Aorta (tissue), 5 donors: ENCODE results near the gene SLC38A2. TPM values are rescaled to one million over a fixed set of nuclear protein-coding genes. Genes with fewer than 3 reads are reported as not detected.
"Not testable (repeated sequence)": the region's sequence is repeated elsewhere in the genome, so short reads cannot be mapped to it uniquely, and the experiment has no call there.

Source experiments
- ATAC-seq: fragments of 200-7000 bp; cut with Tn5 transposase; one replicate; pipeline ENCODE4 v1.9.1; 2022; ENCODE audit warnings: moderate library complexity; ENCODE audit not compliant: low FRiP score
- DNase-seq, 2 donors: peaks; one replicate each; pipeline ENCODE4 v3.0.0-alpha.2; 2020
- H3K27ac ChIP-seq, 2 donors: one replicate each; pipeline ENCODE4 v1.5.1; 2013; ENCODE audit warnings: low read length in 2 of 2, mild to moderate bottlenecking in 2 of 2, moderate library complexity in 2 of 2, control low read depth in 1 of 2, inconsistent platforms in 1 of 2, low read depth in 1 of 2
- H3K27me3 ChIP-seq, 2 donors: one replicate each; pipeline ENCODE4 v1.6.1; 2013; ENCODE audit warnings: control low read depth in 1 of 2, low read length in 1 of 2, mild to moderate bottlenecking in 1 of 2, moderate library complexity in 1 of 2; ENCODE audit not compliant: insufficient read depth in 2 of 2, control insufficient read depth in 1 of 2
- H3K36me3 ChIP-seq, 2 donors: one replicate each; pipeline ENCODE4 v1.6.1; 2013; ENCODE audit warnings: control low read depth in 1 of 2, low read length in 1 of 2, mild to moderate bottlenecking in 1 of 2; ENCODE audit not compliant: insufficient read depth in 2 of 2, control insufficient read depth in 1 of 2
- H3K4me1 ChIP-seq, 2 donors: one replicate each; pipeline ENCODE4 v1.6.1; 2013; ENCODE audit warnings: low read length in 2 of 2, control low read depth in 1 of 2, mild to moderate bottlenecking in 1 of 2, moderate library complexity in 1 of 2; ENCODE audit not compliant: insufficient read depth in 2 of 2, control insufficient read depth in 1 of 2
- H3K4me3 ChIP-seq, 2 donors: one replicate each; pipeline ENCODE4 v1.5.1; 2013; ENCODE audit warnings: low read length in 2 of 2, control low read depth in 1 of 2, mild to moderate bottlenecking in 1 of 2
- H3K9me3 ChIP-seq: one replicate; pipeline ENCODE4 v1.6.1; 2013; ENCODE audit warnings: mild to moderate bottlenecking, low read length; ENCODE audit not compliant: control insufficient read depth
- WGBS, 2 donors: extraction: QIAGEN DNeasy Blood & Tissue Kit; methylation state at CpG; one replicate each; pipeline ENCODE4 v1.1.7; 2013; 5-methylcytosine and 5-hydroxymethylcytosine counted together
- intact Hi-C, 2 donors: fragments of 100-400 bp; cut with DNase I; formaldehyde crosslinking; loops; one replicate each; pipeline versions ENCODE4 v1.14.2 to v1.15.0; 2022
- polyA plus RNA-seq, 2 donors: library from polyadenylated mRNA; stranded (reverse); fragments of 200-250 nt; gene quantifications; one replicate each; pipeline ENCODE4 v1.2.3, GENCODE V29; 2013
- total RNA-seq, 2 donors: library from RNA; stranded (reverse); fragmentation: NEBNext Ultra II Directional; extraction: Animal tissue kit (Norgen Biotek cat#: 25700); gene quantifications; one replicate each; pipeline ENCODE4 v1.2.1, GENCODE V29; 2021
- donor health status: healthy with polysubstance abuse.
- donor health status: Bipolar disorder and iron deficiency.
- donor health status: DM: no; HTN: no; CAD: no.
- donor health status: DM: no; HTN: no; CAD: no.
- donor health status: DM: yes; HTN: yes; CAD: no.

The SLC38A2 gene
- total and polyA plus RNA-seq, 4 donors: 46.0 to 405 (median 268) TPM

DNA sequence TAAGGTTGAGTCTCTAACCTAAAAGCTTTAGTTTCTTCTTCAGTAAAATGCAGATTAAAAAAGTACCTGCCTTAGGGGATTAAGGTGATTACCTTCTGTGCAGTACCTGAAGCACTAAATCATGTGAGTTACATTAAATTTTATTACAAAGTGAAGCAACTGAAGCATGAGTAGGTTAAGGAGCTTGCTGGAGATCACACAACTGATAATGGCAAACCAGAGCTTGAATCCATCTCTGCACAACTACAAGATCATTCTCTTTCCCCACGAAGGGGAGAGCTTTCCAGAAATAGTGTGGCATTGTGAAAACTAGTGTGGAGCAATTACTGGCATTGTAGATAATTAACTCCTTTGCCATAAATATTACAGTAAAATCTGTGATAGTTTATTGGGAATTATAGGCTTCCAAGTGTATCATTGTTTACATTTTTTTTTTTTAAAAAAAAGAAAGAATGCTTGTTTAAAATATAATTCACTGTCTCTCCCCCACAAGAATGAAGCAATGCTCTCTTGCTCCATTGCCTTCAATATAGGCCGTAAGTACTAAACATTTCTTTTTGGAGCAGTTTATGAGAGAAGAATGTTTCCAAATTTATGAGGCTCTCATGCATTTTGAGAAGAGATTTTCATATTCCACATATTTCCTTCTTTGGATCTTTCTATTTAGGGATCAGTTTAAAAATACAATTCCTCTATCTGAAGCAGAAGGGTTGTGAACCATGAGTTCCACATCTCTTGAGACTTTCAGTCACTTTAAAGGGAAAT is 20.5 kb downstream of the SLC38A2 start:
- peaks cover 3 to 4% of the 10 kb centered on the region in 2 donors for H3K4me1 ChIP-seq
- H3K36me3 ChIP-seq: no peaks in the 10 kb centered on the region
- no peak overlapping the region for H3K4me3 ChIP-seq
- H3K27ac ChIP-seq: no peak overlapping the region
- WGBS, 2 donors: 5% methylated on average over 2 of the region's 2 CpGs
- H3K27me3 ChIP-seq: no peaks in the 10 kb centered on the region
- H3K9me3 ChIP-seq: no peaks in the 10 kb centered on the region
- DNase-seq (no peak), ATAC-seq (peak; percentile 36)
- intact Hi-C loops: loop anchor here in 1 of 2 donors (5.0 kb wide), 1 partner anchor 360 kb away; the partner anchor contains the start of gene SCAF11

DNA sequence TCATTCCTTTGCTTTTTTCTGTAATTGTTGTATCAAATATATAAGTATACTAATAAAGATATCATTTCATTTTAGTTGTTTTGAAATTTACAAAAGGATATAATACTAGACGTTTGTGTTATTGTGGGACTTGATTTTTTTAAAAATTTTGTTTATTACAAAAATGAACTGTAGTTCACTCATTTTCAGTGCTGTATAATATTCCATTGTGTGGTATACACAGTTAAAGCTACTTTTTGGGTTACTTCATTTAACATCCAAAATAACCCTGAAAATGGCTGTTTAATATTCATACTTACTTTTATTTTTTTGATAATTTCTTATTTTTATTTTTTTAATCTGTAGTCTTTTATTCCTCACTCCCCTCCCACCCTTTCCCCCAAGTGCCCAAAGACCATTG is 21.4 kb downstream of the SLC38A2 start:
- Histone ChIP-seq H3K27ac (no peak overlapping the region), H3K9me3 (no peaks in the 10 kb centered on the region), H3K4me1 (peaks cover 3 to 4% of the 10 kb centered on the region in 2 donors), H3K4me3 (no peak overlapping the region), H3K36me3 (no peaks in the 10 kb centered on the region), H3K27me3 (no peaks in the 10 kb centered on the region)
- ATAC-seq (no peak), DNase-seq (no peak)
- WGBS, 2 donors: 91 to 94% methylated on average over 1 of the region's 1 CpG
- intact Hi-C loops: loop anchor here in 1 of 2 donors (5.0 kb wide), 1 partner anchor 359 kb away; the partner anchor contains the start of gene SCAF11

DNA sequence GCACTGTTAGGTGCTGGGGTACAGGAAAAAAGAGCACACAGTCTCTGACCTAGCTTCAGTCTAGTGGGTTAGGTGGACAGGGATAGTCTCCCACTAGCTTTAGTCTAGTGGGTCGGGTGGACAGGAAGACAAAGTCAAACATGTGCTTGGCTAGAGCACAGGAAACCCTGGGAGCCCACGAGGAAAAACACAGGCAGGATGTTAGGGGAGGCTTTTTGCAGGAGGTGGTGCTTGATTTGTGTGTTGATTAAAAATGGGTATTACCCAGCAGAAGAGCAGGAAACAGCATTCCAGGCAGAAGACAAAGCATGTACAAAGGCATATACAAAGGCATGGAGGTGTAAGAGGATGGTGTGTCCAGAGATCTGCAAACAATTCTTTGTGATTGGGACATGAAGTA is 23.3 kb downstream of the SLC38A2 start:
- DNase-seq (no peak), ATAC-seq (no peak)
- no peaks in the 10 kb centered on the region for H3K36me3 ChIP-seq
- no peak overlapping the region for H3K27ac ChIP-seq
- peaks cover 3 to 4% of the 10 kb centered on the region in 2 donors for H3K4me1 ChIP-seq
- no peaks in the 10 kb centered on the region for H3K9me3 ChIP-seq
- H3K4me3 ChIP-seq: no peak overlapping the region
- 15 to 22% methylated on average over 2 of the region's 2 CpGs for WGBS, 2 donors
- intact Hi-C loops: loop anchor here in 1 of 2 donors (10.0 kb wide), 1 partner anchor 586 kb away; no protein-coding TSS in a partner anchor
- no peaks in the 10 kb centered on the region for H3K27me3 ChIP-seq

DNA sequence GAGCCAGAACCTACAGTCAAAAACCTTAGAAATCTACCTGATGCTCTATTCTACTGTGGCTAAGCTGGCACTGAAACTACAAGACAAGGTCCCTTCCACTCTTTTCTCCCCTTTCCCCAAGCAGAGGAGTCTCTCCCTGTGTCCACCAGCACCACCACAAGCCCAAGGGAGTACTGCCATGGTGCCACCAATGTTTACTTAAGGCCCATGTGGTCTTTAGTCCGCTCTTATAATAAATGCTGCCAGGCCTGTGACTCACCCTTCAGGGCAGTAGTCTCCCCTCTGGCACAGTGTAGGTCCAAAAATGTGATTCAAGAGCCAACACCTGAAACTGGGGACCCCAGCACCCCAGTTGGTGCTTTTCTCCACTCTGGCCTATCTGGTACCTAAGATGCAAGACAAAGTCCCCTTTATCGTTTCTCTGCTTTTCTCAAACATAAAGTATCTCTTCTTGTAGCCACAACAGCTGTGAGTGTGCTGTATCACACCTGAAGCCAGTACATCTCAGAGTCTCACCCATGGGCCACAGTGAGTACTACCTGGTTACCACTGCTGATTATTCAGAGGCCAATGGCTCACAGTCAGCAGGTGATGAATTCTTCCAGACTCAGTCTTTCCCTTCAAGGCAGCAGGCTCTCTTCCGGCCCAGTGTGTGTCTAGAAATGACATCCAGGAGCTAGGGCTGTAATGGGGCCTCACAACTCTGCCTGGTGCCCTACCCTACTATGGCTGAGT is 29.3 kb downstream of the SLC38A2 start:
- Histone ChIP-seq H3K9me3 (no peaks in the 10 kb centered on the region), H3K4me1 (no peaks in the 10 kb centered on the region), H3K27ac (no peak overlapping the region), H3K4me3 (no peak overlapping the region), H3K27me3 (no peaks in the 10 kb centered on the region), H3K36me3 (no peaks in the 10 kb centered on the region)
- intact Hi-C loops: loop anchor here in 1 of 2 donors (10.0 kb wide), 1 partner anchor 592 kb away; no protein-coding TSS in a partner anchor
- 59 to 63% methylated on average over 3 of the region's 3 CpGs for WGBS, 2 donors
- ATAC-seq (peak; percentile 38), DNase-seq (no peak)

DNA sequence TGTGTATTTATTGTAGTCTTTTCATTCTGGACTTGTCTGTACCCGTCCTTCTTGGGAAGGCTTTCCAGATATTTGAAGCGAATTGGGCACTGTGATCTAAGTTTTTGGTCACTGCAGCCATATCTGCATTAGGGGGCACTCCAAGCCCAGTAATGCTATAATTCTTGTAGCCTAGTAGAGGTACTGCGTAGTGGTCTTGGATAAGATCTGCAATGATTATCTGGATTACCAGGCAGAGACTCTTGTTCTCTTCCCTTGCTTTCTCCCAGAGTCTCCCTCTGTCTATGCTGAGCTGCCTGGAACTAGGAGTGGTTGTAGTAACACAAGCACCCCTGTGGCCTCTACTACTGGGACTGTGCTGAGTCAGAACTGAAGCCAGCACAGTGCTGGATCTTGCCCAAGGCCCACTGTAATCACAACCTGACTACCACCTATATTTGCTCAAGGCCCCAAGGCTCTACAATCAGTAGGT is 30.0 kb downstream of the SLC38A2 start:
- H3K27me3 ChIP-seq: no peaks in the 10 kb centered on the region
- H3K4me3 ChIP-seq: no peak overlapping the region
- DNase-seq (no peak), ATAC-seq (peak; percentile 85)
- intact Hi-C loops: loop anchor here in 1 of 2 donors (10.0 kb wide), 1 partner anchor 592 kb away; no protein-coding TSS in a partner anchor
- no peak overlapping the region for H3K27ac ChIP-seq
- H3K36me3 ChIP-seq: no peaks in the 10 kb centered on the region
- 45 to 46% methylated on average over 3 of the region's 3 CpGs for WGBS, 2 donors
- no peaks in the 10 kb centered on the region for H3K4me1 ChIP-seq
- H3K9me3 ChIP-seq: no peaks in the 10 kb centered on the region

DNA sequence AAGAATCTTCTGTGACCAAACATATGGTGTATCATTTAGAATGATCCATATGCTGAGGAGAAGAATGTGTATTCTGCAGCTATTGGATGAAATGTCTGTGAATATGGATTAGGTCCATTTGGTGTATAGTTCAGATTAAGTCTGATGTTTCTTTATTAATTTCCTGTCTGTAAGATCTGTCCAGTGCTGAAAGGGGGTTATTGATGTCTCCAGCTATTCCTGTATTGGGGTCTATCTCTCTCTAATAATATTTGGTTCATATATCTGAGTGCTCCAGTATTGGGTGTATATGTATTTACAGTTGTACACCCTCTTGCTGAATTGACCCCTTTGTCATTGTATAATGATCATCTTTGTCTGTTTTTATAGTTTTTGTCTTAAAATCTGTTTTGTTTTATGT is 33.5 kb downstream of the SLC38A2 start:
- DNase-seq (no peak), ATAC-seq (no peak)
- Histone ChIP-seq H3K9me3 (no peaks in the 10 kb centered on the region), H3K4me3 (no peak overlapping the region), H3K27ac (no peak overlapping the region), H3K4me1 (no peaks in the 10 kb centered on the region), H3K36me3 (no peaks in the 10 kb centered on the region), H3K27me3 (no peaks in the 10 kb centered on the region)
- intact Hi-C loops: no loop called here

DNA sequence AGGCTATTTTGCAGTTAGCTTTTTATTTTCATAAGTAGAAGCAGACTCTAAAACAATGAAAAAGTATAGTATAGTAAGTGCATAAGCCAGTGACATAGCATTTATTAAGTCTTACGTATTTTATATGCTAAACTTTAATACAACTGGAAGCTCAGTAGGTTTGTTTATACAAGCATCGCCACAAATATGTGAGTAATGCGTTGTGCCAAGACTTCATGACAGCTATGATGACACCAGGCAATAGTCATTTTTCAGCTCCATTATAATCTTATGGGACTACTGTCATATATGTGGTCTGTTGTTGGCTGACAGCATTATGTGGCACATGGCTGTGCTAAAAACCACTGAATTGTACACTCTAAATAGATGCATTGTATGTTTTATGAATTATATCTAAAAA is 40.3 kb downstream of the SLC38A2 start:
- intact Hi-C loops: no loop called here
- Histone ChIP-seq H3K36me3 (no peaks in the 10 kb centered on the region), H3K27ac (no peak overlapping the region), H3K4me3 (no peak overlapping the region), H3K27me3 (no peaks in the 10 kb centered on the region), H3K4me1 (no peaks in the 10 kb centered on the region), H3K9me3 (peaks cover 2% of the 10 kb centered on the region)
- no peak for DNase-seq
- WGBS, 2 donors: 18 to 40% methylated on average over 3 of the region's 3 CpGs
- no peak for ATAC-seq

DNA sequence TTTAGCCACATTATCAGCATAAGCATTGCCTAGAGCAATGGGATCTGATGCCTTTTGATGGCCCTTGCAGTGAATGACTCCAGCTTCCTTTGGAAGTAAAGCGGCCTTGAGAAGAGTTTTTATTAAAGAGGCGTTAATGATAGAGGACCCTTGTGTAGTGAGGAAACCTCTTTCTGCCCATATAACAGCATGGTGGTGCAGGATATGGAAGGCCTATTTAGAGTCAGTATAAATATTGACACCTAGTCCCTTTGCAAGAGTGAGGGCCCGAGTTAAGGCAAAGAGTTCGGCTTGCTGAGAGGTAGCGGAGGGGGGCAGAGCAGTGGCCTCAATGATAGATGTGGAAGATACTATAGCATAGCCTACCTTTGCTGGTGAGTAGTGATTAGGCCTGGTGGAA is 47.5 kb downstream of the SLC38A2 start:
- H3K4me3 ChIP-seq, H3K4me1 ChIP-seq, H3K27ac ChIP-seq, ATAC-seq, H3K36me3 ChIP-seq, H3K9me3 ChIP-seq, H3K27me3 ChIP-seq, DNase-seq, intact Hi-C loops: not testable (repeated sequence)
- 96 to 97% methylated on average over 5 of the region's 5 CpGs for WGBS, 2 donors
